Activated CD4-positive, alpha-beta T cell treated with anti-CD3 and anti-CD28 coated beads, Interleukin-2, amount 50 U/mL, for 24 hours (primary cell): ENCODE results near the gene DCAF10.
"Not testable (repeated sequence)": the region's sequence is repeated elsewhere in the genome, so short reads cannot be mapped to it uniquely, and the experiment has no call there.

Experiments
- DNase-seq, 2 donors: peaks; one replicate each; pipeline ENCODE4 v3.0.0-alpha.2; 2020; ENCODE audit warnings: low read depth in 1 of 2, low spot score in 1 of 2

Gene DCAF10

DNA sequence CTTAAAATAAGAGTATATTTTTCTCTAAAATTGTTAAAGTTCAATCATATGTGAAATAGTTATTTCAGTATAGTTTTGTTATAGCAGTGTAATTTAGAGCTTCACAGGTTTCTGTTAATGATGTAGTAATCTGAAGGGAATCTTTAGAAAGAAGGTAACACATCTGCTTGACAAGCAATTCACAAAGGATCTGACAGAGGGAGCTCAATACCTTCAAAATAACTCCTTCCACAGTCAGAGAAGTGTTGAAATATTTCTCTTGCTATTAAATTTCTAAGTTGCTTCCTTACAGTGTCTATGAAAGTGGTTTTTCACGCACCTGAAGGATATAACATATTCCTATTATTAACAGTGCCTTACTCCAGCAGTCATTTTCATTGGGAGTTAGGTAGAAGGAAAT is 58.4 kb downstream of the DCAF10 start:
- DNase-seq: no peak

DNA sequence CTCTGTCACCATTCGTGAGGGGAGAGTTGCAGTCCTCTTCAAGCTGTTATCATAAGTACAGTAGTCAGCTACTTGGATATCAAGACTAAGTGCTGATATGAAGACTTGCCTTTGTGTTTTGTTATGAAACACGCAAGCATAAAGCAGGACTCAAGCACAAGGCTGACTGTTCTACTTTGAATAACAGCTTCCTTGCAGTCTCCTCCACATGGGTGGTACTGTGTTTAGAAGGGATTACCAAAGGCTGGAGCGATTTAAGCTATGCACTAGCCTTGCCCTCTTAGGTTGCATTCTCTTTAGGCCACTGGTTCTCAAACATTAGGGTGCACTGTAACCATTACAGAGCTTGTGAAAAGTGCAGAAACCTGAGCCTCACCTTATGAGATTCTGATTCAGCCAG is 61.9 kb downstream of the DCAF10 start:
- DNase-seq: no peak

DNA sequence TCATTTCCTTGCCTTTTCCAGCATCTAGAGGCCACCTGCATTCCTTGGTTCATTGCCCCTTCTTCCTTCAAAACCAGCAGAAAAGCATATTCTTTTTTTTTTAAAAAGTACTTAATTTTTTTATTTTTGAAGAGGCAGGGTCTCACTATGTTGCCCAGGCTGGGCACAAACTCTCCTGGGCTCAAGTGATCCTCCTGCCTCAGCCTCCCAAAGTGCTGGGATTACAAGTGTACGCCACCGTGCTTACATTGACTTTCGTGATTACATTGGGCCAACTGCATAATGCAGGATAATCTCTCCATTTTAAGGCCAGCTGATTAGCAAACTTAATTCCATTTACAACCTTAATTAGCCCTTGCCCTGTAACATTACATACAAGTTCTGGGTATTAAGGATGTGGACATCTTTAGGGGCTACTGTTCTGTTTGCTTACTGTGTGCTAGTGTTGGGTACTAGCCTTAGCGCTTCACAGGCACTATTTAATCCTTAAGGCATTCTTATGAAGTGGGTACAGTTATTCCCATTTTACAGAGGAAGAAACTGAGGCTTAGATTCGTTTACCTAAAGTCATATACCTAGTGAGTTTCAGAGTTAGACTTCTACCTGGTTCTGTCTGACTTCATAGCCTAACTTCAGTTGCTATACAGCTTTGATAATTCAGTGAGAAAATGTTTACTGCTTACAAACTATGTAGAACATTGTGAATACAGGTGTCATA is 69.6 kb downstream of the DCAF10 start:
- DNase-seq: no peak

DNA sequence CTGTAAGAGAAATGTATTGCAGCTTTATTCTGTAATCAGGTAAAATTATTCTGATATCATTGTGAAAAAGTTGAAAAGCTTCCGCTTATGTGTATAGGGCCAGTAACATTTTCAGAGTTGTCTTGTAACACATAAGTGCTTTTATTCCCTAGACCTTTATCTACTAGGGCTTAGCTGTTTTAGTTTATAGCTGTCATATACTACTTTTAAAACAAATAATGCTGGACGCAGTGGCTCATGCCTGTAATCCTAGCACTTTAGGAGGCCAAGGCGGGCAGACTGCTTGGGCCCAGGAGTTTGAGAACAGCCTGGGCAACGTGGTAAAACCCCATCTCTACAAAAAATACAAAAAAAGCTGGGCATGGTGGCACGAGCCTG is 70.2 kb downstream of the DCAF10 start:
- DNase-seq: no peak

DNA sequence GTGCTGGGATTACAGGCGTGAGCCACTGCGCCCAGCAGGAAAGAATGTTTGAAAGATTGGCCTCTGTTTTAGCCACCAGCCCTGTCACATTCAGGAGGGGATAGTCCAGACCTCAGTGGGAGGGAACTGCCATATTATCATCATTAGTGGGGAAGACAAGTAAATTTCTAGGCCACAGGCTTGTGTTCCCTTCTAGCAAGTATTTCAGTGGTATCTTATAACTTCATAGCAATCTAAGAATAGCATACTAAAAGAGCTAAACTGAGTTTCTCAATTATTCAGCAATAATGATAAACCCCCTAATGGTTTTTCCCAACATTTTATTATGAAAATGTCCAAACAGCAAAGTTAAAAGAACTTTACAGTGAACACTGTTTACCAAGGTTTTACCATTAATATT is 73.4 kb downstream of the DCAF10 start:
- DNase-seq: no peak

DNA sequence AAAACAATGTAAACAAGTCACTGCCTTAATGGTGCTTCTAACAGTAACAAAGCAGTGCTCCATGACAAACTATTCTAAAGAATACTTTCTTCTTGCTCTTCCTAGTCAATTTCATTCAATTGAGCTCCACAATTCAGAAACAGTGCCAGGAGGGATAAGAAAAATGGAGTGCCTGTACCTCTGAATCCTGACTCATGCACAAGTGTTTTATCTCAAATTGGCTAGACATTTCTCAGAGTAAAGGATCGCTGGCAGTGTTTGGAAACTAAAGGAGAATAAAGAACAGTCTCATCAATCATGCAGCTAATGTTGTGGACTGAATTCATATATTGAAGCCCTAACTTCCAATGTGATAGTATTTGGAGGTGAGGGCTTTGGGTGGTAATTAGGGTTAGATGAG is 75.8 kb downstream of the DCAF10 start:
- no peak for DNase-seq

DNA sequence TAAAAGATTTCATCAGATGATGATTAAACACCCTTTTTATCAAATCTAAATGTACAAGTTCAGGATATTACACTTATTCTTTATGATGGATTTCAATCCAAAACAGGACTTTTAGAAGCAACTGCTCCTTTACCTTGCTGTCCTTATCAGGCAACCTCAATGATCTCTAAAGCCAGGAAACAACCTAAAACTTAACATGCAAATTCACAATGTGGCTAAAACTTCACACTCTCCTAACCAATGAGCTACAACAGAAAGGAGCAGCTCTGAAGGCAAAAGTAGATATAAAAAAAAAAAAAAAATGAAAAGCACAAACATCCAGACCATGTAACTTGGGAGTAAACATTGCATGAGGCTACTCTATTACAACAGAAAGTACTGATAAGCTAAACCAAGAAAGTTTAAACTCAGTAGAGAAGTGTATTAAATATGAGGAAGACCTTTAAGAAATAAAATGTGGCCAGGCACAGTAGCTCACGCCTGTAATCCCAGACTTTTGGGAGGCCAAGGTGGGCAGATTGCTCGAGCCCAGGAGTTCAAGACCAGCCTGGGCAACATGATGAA is 80.4 kb downstream of the DCAF10 start:
- DNase-seq: no peak

DNA sequence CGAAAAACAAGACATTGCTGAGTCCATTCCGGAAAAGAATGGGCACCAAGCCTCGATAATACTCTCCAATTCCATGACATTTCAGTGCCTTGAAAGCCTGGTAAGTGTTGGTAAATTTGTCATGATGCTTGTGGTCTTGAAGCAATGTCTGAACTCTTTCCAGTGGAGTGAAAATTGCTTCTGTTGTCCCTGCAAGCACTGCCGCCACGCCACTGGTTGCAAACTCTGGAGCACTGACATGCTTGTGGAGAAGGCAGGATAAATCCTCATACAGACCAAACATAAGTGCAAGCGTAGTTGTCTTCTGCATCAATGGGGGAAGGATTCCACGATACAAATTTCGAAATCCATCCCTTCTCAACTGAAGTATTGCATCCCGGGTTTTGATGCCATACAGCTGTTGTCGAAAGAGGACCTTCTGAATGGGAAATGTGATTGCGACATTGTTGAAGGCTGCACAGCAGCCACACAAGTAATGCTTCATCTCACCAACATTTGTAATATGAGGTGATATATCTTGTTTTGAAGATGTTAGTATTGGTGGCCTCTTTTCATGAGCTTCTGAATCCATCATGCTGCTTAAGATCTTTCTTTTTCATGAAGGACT is 87.5 kb downstream of the DCAF10 start:
- DNase-seq: not testable (repeated sequence)

DNA sequence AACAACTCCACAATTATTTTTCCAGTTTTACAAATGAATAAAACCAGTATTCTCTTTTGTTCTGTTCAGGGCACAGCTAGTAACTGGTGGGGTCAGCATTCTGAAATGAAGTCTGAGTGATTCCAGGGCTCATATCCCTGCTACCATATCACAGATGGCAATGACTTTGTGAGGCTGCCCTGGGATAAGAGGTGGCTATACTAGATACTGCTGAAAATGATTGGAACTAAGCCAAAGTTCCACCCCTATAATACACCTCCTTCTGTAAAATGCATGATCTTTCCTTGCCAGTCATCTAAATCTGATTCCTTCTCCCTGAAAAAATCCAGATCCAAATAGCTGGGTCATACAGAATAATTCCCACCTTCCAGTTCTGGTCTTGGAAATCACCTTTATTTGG is 88.9 kb downstream of the DCAF10 start:
- no peak for DNase-seq

DNA sequence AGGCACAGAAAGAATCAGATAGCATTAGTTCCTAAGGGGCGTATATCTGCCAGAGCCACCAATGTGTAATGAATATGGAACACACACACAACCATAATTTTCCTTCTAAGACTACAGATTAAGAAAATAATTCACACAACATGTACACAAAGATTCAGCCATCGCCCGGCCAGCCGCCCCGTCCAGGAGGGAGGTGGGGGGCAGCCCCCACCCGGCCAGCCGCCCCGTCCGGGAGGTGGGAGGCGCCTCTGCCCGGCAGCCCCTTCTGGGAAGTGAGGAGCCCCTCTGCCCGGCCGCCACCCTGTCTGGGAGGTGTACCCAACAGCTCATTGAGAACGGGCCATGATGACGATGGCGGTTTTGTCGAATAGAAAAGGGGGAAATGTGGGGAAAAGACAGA is 90.4 kb downstream of the DCAF10 start:
- DNase-seq: not testable (repeated sequence)

DNA sequence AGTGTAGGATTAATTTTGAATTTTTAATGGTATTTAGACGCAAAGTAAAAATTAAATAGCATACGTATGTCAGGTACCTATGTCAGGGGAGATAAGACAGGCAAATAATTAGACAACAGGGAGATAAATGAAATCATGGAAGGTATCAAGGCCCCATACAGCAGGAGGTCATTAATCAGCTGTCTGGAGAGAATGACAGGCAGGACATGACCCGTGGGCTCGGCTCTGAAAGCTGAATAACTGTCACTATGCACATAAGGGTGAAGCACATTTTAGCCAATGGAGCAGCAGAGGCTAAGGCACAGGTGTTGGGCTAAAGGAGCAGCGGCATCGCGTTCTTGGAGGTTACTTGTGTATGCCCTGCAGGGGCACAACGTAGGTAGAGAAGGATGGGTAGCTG is 91.5 kb downstream of the DCAF10 start:
- DNase-seq: no peak

DNA sequence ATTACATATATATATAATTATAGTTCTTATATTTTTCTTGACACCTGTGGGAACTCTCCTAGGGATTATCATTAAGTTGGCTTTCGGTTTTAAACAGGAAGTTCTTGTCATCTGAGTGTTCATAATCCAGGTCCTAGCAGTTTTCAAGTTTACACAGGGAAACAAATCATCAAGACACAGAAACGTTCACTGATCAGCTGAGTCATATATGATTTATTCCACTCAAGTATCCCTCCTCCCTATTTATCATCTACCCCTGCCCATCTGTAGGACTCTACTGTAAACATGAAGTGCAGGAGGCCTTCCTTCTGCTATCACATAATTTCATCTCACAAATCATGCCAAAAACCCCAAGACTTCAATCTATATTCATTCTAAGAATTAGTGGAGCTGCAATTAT is 97.1 kb downstream of the DCAF10 start:
- DNase-seq: no peak

DNA sequence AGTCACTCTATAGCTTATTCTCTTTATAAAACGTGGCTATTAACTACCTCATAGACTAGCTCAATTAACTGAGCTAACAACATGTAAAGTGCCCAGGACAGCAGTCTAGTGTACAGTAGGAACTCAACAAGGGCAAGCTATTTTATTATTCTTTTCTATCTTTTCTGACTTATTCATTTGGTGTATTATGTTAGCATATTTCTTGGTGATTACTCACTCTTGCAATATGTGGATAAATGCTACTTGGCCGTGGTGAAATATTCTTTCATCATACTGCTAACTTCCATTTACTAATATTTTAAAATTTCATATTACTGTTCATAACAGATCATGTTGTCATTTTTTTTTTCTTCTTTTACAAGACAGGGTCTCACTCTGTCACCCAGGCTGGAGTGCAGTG is 98.4 kb downstream of the DCAF10 start:
- DNase-seq: no peak

DNA sequence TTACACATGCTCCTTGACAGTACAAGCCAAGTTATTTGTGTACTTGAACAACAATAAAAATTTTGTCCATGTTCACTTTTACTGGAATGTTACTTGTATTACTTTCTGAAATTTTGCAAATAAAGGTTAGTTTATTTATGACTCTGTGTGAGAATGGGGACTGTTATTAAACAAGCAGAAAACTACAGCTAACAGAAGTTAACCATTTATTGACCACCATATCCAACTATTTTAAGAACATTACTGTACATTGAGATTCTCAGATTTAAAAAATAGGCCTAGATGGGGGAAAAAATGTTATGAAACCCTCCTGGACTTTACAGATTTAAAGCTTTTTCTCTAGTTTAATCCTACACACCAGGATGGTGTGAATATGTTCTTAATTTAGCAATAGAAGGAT is 101.5 kb downstream of the DCAF10 start:
- no peak for DNase-seq

DNA sequence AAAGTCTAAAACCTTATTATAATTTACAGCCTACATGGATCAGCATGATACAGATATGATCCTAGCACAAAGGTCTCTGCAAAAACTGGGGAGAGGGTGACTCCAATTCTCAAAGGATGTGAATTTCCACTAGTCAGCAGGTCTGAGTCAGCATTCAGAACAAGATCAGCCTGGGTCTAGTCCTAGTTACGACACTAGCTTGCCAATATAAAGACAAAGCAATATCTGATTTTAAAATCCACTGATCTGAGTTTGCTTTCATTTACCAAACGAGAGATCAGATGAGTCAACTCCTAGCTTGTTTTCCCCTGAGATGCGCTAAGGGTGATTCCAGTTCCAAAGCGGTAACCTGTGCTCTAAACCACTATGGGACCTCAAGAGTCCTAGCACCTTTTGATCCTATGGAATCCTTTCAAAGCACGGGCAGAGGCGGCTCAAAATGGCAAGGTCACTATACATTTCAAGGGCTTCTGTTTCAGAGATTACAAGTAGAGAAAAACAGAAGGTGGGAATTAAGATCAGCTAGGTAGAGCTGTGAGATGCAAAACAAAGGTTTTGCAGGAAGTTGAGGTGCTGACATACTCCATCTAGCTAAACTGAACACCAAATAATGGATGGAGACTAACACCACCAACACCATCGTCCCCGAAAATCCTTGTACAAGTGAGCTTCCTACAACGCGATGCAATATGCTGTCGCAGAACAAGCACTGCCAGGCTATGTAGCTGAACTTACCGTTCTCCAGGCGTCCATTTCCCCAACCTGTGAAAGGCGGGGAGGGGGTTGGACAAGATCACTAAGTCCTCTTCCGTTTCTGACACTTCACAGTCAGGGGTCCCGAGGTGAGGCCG is 102.4 kb downstream of the DCAF10 start:
- DNase-seq: no peak

DNA sequence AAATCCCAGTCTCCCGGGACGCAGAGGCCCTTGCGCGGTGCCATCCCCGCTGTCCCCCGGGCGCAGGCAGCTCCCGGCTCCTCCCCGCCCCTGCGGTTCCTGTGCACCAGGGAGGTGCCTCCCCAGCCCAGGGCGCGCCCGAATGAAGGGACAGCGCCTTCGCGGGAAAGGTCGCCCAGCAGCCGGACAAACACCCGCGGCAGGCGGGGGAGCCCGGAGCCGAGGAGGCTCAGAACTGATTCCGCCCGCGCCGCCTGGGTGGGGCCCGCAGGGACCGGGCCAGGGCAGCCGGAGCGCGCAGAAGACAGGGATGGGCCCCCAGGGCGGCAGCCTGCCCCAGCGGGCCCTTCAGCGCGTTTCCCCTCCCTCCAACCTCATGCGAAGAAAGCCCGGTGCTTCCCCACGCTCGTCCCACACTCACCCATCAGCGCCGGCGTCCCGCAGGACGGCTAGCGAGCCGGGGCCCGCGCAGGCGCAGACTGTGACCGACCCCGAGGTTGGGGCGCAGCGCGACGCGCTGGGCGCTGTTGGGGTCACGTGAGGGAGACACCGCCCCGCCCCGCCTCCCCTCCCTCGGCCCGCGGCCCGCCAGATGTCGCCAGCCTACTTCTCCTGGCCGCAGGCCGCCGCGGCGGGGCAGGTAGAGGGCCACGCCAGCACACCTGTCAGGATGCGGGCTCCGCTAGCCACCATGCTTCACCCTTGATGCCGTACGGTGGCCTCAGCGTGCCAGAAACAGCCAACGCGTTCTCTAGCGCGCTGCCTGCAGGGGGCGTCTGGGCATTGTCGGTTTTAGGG is 103.2 kb downstream of the DCAF10 start, which contains the start of gene SLC25A51:
Gene SLC25A51, minus strand, starts transcription at position 481 of the 798 bp plus-strand sequence. CDS start 15,577 bp downstream, outside the sequence.
- DNase-seq: peak; percentile 94 to 98

DNA sequence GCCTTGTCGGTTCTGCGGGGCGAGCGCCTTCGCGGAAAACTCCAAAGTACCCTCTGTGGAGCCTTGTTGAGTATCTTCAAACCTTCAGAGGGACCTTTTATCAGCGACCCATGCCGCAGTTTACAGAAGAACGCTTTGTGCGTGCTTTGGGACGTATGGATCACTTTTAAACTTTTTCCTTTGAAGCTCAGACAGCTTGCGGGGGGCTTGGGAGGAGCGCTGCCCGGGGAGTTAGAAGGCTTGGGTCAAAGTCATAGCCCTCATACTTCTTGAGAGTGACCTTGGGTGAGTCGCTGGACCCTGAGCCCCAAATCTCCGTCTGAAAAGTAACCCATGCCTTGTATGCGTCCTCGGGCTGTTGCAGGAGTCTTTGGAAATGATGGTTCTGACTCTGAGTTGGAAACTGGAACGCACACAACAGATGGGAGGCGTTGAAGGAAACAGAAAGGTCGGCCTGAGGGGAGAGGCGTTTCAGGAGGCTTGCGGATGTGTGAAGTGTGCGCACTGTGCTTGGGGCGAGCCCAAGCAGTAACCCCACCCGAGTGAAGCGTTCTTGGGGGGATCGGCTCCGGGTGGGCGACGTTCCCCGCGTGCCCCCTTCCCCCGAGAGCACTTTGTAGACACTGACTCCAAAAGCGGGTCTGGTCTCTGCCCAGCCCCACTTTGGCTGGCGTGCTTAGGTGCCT is 104.0 kb downstream of the DCAF10 start:
- no peak for DNase-seq

DNA sequence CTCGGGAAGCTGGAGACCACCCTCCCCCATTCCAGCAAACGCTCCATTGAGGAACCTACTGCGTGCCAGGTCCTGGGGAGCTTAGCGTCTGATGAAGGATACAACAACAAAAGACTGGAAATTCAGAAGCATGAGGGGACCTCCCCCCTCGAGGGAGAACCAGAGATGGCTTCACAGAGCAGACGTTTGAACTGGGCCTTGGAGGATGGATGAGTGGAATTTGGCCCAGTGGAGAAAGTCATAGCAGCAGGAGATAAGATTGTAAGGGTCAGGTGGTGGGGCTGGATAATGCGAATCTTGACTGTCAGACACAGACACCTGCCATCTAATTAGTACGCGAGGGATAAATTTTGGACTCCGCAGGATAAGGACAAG is 104.5 kb downstream of the DCAF10 start:
- DNase-seq: no peak

DNA sequence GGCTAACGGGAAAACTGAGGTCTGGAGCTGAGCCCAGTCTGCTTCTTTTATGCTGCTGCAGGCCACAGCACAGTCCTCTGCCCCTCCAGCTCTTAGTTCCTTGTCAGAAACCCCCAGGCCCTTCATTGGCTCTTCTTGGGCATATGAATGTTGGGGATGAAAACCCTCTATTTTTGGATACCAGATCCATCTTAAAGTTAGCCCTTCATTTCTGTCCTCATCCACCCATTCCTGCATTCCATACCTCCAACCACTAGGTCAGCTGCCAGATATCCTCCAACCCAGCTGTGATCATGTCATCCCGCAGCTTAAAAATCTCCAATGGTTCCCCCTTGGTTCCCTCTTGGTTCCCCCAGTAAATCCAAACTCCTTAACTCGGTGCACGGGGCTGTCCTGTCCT is 105.2 kb downstream of the DCAF10 start:
- no peak for DNase-seq
